Measurements from ENCODE around the gene SAFB2. TPM values are rescaled to one million over a fixed set of nuclear protein-coding genes. Genes with fewer than 3 reads are reported as not detected.

Gene SAFB2
- total and polyA plus RNA-seq, 10 of the 15 experiments (the other 5 are each of a cell fraction or from before 2014, with no cell fraction given) = 4.5 to 89.2 (median 42.9) TPM

- H3K9me3 ChIP-seq (replicated peaks; ENCODE audit: control insufficient read depth, insufficient read depth, low read length) = no peaks in the 10 kb centered on the region; the same call in 2 of the 3 replicates
- CTCF ChIA-PET = no interaction called here
- 93% methylated on average over 4 of the region's 4 CpGs for WGBS (ENCODE audit: insufficient coverage, insufficient replicate concordance, low lambda C conversion rate, missing lambda C conversion rate)
- BruUV-seq (replicated peaks) = no TSS peak
- ATAC-seq = no peak
- RAD21 ChIA-PET (ENCODE audit: unreplicated experiment) = no interaction called here
- no peaks in the 10 kb centered on the region for H3K4me1 ChIP-seq (ENCODE audit: control insufficient read depth, insufficient read depth, low read length)
- no peak for FAIRE-seq
- SMC1A ChIA-PET (ENCODE audit: uncharacterized antibody, unreplicated experiment) = no interaction called here
- H3K27me3 ChIP-seq (replicated peaks in 1 of 2; ENCODE audit: control insufficient read depth in 2 of 2, insufficient read depth in 2 of 2, low read length in 1 of 2) = no peaks in the 10 kb centered on the region
- TF ChIP-seq CHD1 (IDR thresholded peaks at IDR 0.05; ENCODE audit: low read depth, low read length) (no peak), ZSCAN29 (IDR thresholded peaks at IDR 0.05) (no peak), NFIC (IDR thresholded peaks at IDR 0.05; ENCODE audit: low read depth, low read length) (no peak), POLR2A (IDR thresholded peaks at IDR 0.05; ENCODE audit: low read depth, low read length) (no peak), IRF3 (IDR thresholded peaks at IDR 0.05) (no peak), NFYB (IDR thresholded peaks at IDR 0.05; ENCODE audit: insufficient read depth, low read depth, low read length) (no peak), RCOR1 (conservative IDR thresholded peaks at IDR 0.05; ENCODE audit: low read depth, low read length) (no peak)
- H3K4me2 ChIP-seq (ENCODE audit: control insufficient read depth, insufficient read depth) = no peak overlapping the region
- peaks cover 38% of the 10 kb centered on the region for H3K79me2 ChIP-seq (ENCODE audit: control insufficient read depth, insufficient read depth, low read length)
- DNase-seq (ENCODE audit: low read depth, low spot score) = no peak
- intact Hi-C loops (cut with micrococcal nuclease; ENCODE audit: unreplicated experiment) = no loop called here
- H3K27ac ChIP-seq (ENCODE audit: control insufficient read depth, insufficient read depth) = no peak overlapping the region
- no peak overlapping the region for H3K9ac ChIP-seq (ENCODE audit: control insufficient read depth, insufficient read depth, low read length)
- H3K4me3 ChIP-seq = no peak overlapping the region
- POLR2A ChIA-PET = interaction anchor here (1.5 kb wide), 1 partner anchor 14 kb away, joined by 3 read pairs; no protein-coding TSS in a partner anchor
- H3K36me3 ChIP-seq (ENCODE audit: control insufficient read depth in 2 of 2, insufficient read depth in 2 of 2, low read length in 1 of 2) = peaks cover 27 to 46% of the 10 kb centered on the region in 2 experiments
- no peak overlapping the region for H2AFZ ChIP-seq (ENCODE audit: control insufficient read depth, low read depth, low read length)
- in situ Hi-C loops (cut with MboI) = no loop called here
- peaks cover 13% of the 10 kb centered on the region for H4K20me1 ChIP-seq (ENCODE audit: control insufficient read depth, insufficient read depth)
These were observed 18.6 kb upstream of the SAFB2 start for GRCh38 chr19:5641171-5641570.

GRCh38 chr19:5637971-5638370 is 15.4 kb upstream of the SAFB2 start:
- ChIA-PET SMC1A (ENCODE audit: uncharacterized antibody, unreplicated experiment) (no interaction called here), RAD21 (ENCODE audit: unreplicated experiment) (no interaction called here), POLR2A (interaction anchor here (1.0 kb wide), 1 partner anchor 49 kb away, joined by 3 read pairs; no protein-coding TSS in a partner anchor), CTCF (no interaction called here)
- no peak overlapping the region for H3K9ac ChIP-seq (ENCODE audit: control insufficient read depth, insufficient read depth, low read length)
- no TSS peak for BruUV-seq (replicated peaks)
- DNase-seq (ENCODE audit: low read depth, low spot score) (no peak), ATAC-seq (no peak), FAIRE-seq (no peak)
- in situ Hi-C loops (cut with MboI) = no loop called here
- no peaks in the 10 kb centered on the region for H3K27me3 ChIP-seq (replicated peaks in 1 of 2; ENCODE audit: control insufficient read depth in 2 of 2, insufficient read depth in 2 of 2, low read length in 1 of 2)
- intact Hi-C loops (cut with micrococcal nuclease; ENCODE audit: unreplicated experiment) = no loop called here
- 3% methylated on average over 1 of the region's 1 CpG for WGBS (ENCODE audit: insufficient coverage, insufficient replicate concordance, low lambda C conversion rate, missing lambda C conversion rate)
- H3K9me3 ChIP-seq (replicated peaks; ENCODE audit: control insufficient read depth, insufficient read depth, low read length) = no peaks in the 10 kb centered on the region; the same call in 2 of the 3 replicates
- H3K4me1 ChIP-seq (ENCODE audit: control insufficient read depth, insufficient read depth, low read length) = no peaks in the 10 kb centered on the region
- H3K4me2 ChIP-seq (ENCODE audit: control insufficient read depth, insufficient read depth) = no peak overlapping the region
- H2AFZ ChIP-seq (ENCODE audit: control insufficient read depth, low read depth, low read length) = no peak overlapping the region
- H3K79me2 ChIP-seq (ENCODE audit: control insufficient read depth, insufficient read depth, low read length) = peaks cover 62% of the 10 kb centered on the region
- H4K20me1 ChIP-seq (ENCODE audit: control insufficient read depth, insufficient read depth) = peaks cover 4% of the 10 kb centered on the region
- H3K4me3 ChIP-seq = no peak overlapping the region
- peaks cover 13 to 24% of the 10 kb centered on the region in 2 experiments for H3K36me3 ChIP-seq (ENCODE audit: control insufficient read depth in 2 of 2, insufficient read depth in 2 of 2, low read length in 1 of 2)
- no peak overlapping the region for H3K27ac ChIP-seq (ENCODE audit: control insufficient read depth, insufficient read depth)
- TF ChIP-seq HSF1 (IDR thresholded peaks at IDR 0.05; ENCODE audit: low read depth, low read length) (no peak), BMI1 (IDR thresholded peaks at IDR 0.05; ENCODE audit: borderline replicate concordance) (no peak), SUZ12 (IDR thresholded peaks at IDR 0.05; ENCODE audit: unreplicated experiment) (no peak), POU2F2 (IDR thresholded peaks at IDR 0.05; ENCODE audit: borderline replicate concordance, low read depth, low read length) (no peak), RUNX3 (IDR thresholded peaks at IDR 0.05; ENCODE audit: low read length) (no peak), TCF12 (IDR thresholded peaks at IDR 0.05; ENCODE audit: low read depth, low read length) (no peak), CHD4 (IDR thresholded peaks at IDR 0.05) (no peak), LARP7 (IDR thresholded peaks at IDR 0.05) (no peak), CHD2 (IDR thresholded peaks at IDR 0.05; ENCODE audit: borderline replicate concordance, low read depth, low read length) (no peak), MEF2A (IDR thresholded peaks at IDR 0.05; ENCODE audit: insufficient read depth, low read depth, low read length) (no peak), MYB (IDR thresholded peaks at IDR 0.05; ENCODE audit: borderline replicate concordance, low read depth, low read length) (no peak), SMARCA5 (IDR thresholded peaks at IDR 0.05) (no peak)
